H7 (cell line): ENCODE data around the gene C9orf50. TPM values are rescaled to one million over a fixed set of nuclear protein-coding genes. Genes with fewer than 3 reads are reported as not detected.

Source experiments
- total RNA-seq: library from RNA; depleted of rRNA; stranded (reverse); fragments of >200 nt; shearing (Covaris generic); gene quantifications from 2 replicates; pipeline ENCODE4 v1.2.3, GENCODE V29; 2014; rRNA removed

Gene C9orf50
- total RNA-seq, 1 experiment from 2014 or later = not detected

Other genes starting within 250 kb of the C9orf50 start
- 71.2 and 80.5 TPM in 2 replicates for gene NTMT1, start 5.1 kb upstream of the C9orf50 start, total RNA-seq
- 19.2 and 20.9 TPM in 2 replicates for gene ASB6, start 21.1 kb upstream of the C9orf50 start, total RNA-seq
- gene PRRX2, start 44.5 kb upstream of the C9orf50 start, total RNA-seq = 10.8 and 12.7 TPM in 2 replicates
- 0.69 and 1.2 TPM in 2 replicates for gene PTGES, start 131.9 kb upstream of the C9orf50 start, total RNA-seq
- gene TOR1B, start 182.1 kb upstream of the C9orf50 start, total RNA-seq = 17.9 and 18.2 TPM in 2 replicates
- 22.9 and 27.1 TPM in 2 replicates for gene TOR1A, start 203.0 kb upstream of the C9orf50 start, total RNA-seq
- gene C9orf78, start 214.2 kb upstream of the C9orf50 start, total RNA-seq = 39.7 and 47.0 TPM in 2 replicates
- 15.8 and 16.3 TPM in 2 replicates for gene USP20, start 214.4 kb upstream of the C9orf50 start, total RNA-seq